SK-N-SH treated with all-trans-retinoic acid at 6 μM for 48 hours (cell line): Measurements from ENCODE around the gene SLK.

Experiments used
- ATAC-seq: fragments of 200-7000 bp; cut with Tn5 transposase; 3 replicates; pipeline ENCODE4 v1.9.1; 2020; ENCODE audit warnings: mild to moderate bottlenecking, moderate library complexity
- ARNTL ChIP-seq: fragments of 450-650 bp; formaldehyde crosslinking; IDR thresholded peaks from 2 replicates; pipeline ENCODE4 v1.5.0; 2020; ENCODE audit warnings: low read depth, mild to moderate bottlenecking, moderate library complexity, borderline replicate concordance
- BACH2 ChIP-seq: fragments of 250-450 bp; sonication (Bioruptor Pico); IDR thresholded peaks from 2 replicates; pipeline ENCODE4 v1.9.0; 2021; ENCODE audit warnings: mild to moderate bottlenecking, borderline replicate concordance
- CSDC2 ChIP-seq: fragments of 250-450 bp; sonication (Bioruptor Pico); IDR thresholded peaks from 2 replicates; pipeline ENCODE4 v1.5.0; 2020; ENCODE audit warnings: mild to moderate bottlenecking, moderate library complexity
- ESRRG ChIP-seq: fragments of 250-450 bp; sonication (Bioruptor Pico); IDR thresholded peaks from 2 replicates; pipeline ENCODE4 v1.6.1; 2021; ENCODE audit warnings: mild to moderate bottlenecking
- GLIS3 ChIP-seq: fragments of 250-450 bp; sonication (Bioruptor Pico); IDR thresholded peaks from 2 replicates; pipeline ENCODE4 v1.5.0; 2020; ENCODE audit warnings: mild to moderate bottlenecking, moderate library complexity
- ISL1 ChIP-seq: fragments of 250-450 bp; sonication (Bioruptor Pico); IDR thresholded peaks from 2 replicates; pipeline ENCODE4 v2.1.2; 2022; ENCODE audit warnings: mild to moderate bottlenecking, moderate library complexity
- OSR1 ChIP-seq: fragments of 250-450 bp; sonication (Bioruptor Pico); IDR thresholded peaks from 2 replicates; pipeline ENCODE4 v1.8.0; 2022; ENCODE audit warnings: moderate library complexity, mild to moderate bottlenecking, inconsistent platforms
- POU6F1 ChIP-seq: fragments of 250-450 bp; sonication (Bioruptor Pico); IDR thresholded peaks from 2 replicates; pipeline ENCODE4 v1.8.0; 2021; ENCODE audit warnings: low read depth, mild to moderate bottlenecking, moderate library complexity, borderline replicate concordance
- PPARA ChIP-seq: fragments of 250-450 bp; sonication (Bioruptor Pico); IDR thresholded peaks from 2 replicates; pipeline ENCODE4 v1.5.0; 2020; ENCODE audit warnings: mild to moderate bottlenecking, borderline replicate concordance
- RARB ChIP-seq: fragments of 250-450 bp; sonication (Bioruptor Pico); IDR thresholded peaks from 2 replicates; pipeline ENCODE4 v1.8.0; 2021; ENCODE audit warnings: mild to moderate bottlenecking, moderate library complexity
- SNAI2 ChIP-seq: fragments of 250-450 bp; sonication (Bioruptor Pico); IDR thresholded peaks from 2 replicates; pipeline ENCODE4 v1.5.0; 2020; ENCODE audit warnings: mild to moderate bottlenecking, moderate library complexity
- TOX ChIP-seq: fragments of 250-450 bp; sonication (Bioruptor Pico); IDR thresholded peaks from 2 replicates; pipeline ENCODE4 v1.8.0; 2021; ENCODE audit warnings: mild to moderate bottlenecking, moderate library complexity, borderline replicate concordance
- TSHZ2 ChIP-seq: fragments of 250-450 bp; sonication (Bioruptor Pico); IDR thresholded peaks from 2 replicates; pipeline ENCODE4 v1.5.0; 2020; ENCODE audit warnings: mild to moderate bottlenecking, moderate library complexity
- ZC3H10 ChIP-seq: fragments of 250-450 bp; sonication (Bioruptor Pico); IDR thresholded peaks from 2 replicates; pipeline ENCODE4 v1.5.1; 2021; ENCODE audit warnings: mild to moderate bottlenecking, moderate library complexity
- ZFP3 ChIP-seq: fragments of 250-450 bp; sonication (Bioruptor Pico); IDR thresholded peaks from 2 replicates; pipeline ENCODE4 v1.5.0; 2020; ENCODE audit warnings: mild to moderate bottlenecking, moderate library complexity
- ZFP30 ChIP-seq: fragments of 450-650 bp; formaldehyde crosslinking; IDR thresholded peaks from 2 replicates; pipeline ENCODE4 v1.5.0; 2022; ENCODE audit warnings: mild to moderate bottlenecking, moderate library complexity
- ZNF565 ChIP-seq: fragments of 450-650 bp; formaldehyde crosslinking; conservative IDR thresholded peaks from 2 replicates; pipeline ENCODE4 v1.5.0; 2020; ENCODE audit warnings: low read depth, mild to moderate bottlenecking, moderate library complexity
- ZNF70 ChIP-seq: fragments of 450-650 bp; formaldehyde crosslinking; IDR thresholded peaks from 2 replicates; pipeline ENCODE4 v1.5.0; 2020; ENCODE audit warnings: mild to moderate bottlenecking, moderate library complexity
- ZNF8 ChIP-seq: fragments of 450-650 bp; formaldehyde crosslinking; IDR thresholded peaks from 2 replicates; pipeline ENCODE4 v1.5.0; 2020; ENCODE audit warnings: mild to moderate bottlenecking, moderate library complexity
- TF ChIP-seq, protein P1 (sequence below): fragments of 250-450 bp; sonication (Bioruptor Pico); IDR thresholded peaks from 2 replicates; pipeline ENCODE4 v1.8.0; 2020; ENCODE audit warnings: mild to moderate bottlenecking, moderate library complexity, borderline replicate concordance
- TF ChIP-seq, protein P2 (sequence below): fragments of 250-450 bp; sonication (Bioruptor Pico); IDR thresholded peaks from 2 replicates; pipeline ENCODE4 v1.5.1; 2020; ENCODE audit warnings: low read depth, mild to moderate bottlenecking, moderate library complexity
- TF ChIP-seq, protein P3 (sequence below): fragments of 250-450 bp; sonication (Bioruptor Pico); IDR thresholded peaks from 2 replicates; pipeline ENCODE4 v1.5.1; 2021; ENCODE audit warnings: mild to moderate bottlenecking, moderate library complexity

Gene SLK

DNA sequence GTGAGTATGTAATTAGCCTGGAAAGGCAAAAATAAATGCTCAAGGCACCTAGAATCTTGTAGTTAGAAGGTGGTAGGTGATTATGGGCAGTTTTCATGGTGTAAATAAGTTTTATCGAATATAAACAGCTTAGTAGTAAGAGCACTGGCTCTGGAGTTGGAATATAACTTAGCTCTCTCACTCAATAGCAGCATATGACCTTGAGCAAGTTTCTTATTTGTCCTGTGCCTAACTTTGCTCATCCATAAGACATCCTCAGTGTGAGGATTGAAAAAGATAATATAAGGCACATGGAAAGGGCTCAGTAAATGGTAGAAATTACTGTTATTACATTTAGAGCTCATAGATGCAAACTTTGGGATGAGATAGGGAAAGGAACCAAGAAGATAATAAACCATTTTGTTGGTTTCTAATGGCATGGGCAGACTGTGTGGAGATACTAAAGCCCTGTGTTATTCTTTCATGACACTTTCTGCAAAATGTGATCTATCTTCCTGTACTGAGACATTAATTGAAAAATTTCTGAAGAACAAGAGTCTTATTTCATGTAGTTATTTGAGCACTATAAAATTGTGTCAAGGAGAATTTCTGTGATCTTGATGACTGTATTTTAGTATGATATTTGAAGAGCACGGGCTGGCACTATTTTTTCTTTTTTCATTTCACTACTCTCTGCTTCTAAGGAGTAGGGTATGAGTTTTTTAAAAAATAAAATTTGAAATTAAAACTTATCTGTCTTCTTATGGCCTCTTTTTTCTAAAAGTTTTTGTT is 3.1 kb downstream of the SLK start (continued):
- TF ChIP-seq POU6F1 (CRISPR knock-in tag) (no peak), ZFP3 (CRISPR knock-in tag) (no peak), ARNTL (CRISPR knock-in tag) (no peak), TSHZ2 (no peak), ISL1 (no peak), RARB (CRISPR knock-in tag) (no peak), ESRRG (CRISPR knock-in tag) (no peak), GLIS3 (CRISPR knock-in tag) (no peak), BACH2 (CRISPR knock-in tag) (no peak), ZNF8 (CRISPR knock-in tag) (no peak), ZNF70 (CRISPR knock-in tag) (no peak), OSR1 (CRISPR knock-in tag) (no peak), ZC3H10 (CRISPR knock-in tag) (no peak), ZNF565 (CRISPR knock-in tag) (no peak), TOX (no peak), SNAI2 (no peak), CSDC2 (CRISPR knock-in tag) (no peak)

DNA sequence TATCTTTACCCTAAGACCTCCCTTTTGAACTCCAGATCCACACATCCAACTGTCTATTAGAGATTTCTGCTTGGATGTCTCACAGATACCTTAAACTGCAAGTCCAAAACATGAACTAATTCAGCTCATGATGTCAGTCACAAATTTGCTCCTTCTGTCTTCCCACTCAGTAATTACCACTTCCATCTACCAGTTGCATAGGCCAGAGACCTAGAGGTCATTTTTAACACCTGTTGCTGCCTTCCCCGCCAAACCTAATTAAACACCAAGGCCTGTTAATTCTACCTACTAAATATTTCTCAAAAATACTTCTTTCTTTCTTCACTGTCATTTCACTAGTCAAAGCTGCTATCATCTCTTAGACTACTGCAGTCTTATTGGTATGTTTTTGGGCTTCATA is 8.2 kb downstream of the SLK start:
- TF ChIP-seq GLIS3 (CRISPR knock-in tag) = no peak
- no peak for TF ChIP-seq POU6F1 (CRISPR knock-in tag)
- TF ChIP-seq PPARA (CRISPR knock-in tag) = no peak
- TF ChIP-seq, protein P1, sequence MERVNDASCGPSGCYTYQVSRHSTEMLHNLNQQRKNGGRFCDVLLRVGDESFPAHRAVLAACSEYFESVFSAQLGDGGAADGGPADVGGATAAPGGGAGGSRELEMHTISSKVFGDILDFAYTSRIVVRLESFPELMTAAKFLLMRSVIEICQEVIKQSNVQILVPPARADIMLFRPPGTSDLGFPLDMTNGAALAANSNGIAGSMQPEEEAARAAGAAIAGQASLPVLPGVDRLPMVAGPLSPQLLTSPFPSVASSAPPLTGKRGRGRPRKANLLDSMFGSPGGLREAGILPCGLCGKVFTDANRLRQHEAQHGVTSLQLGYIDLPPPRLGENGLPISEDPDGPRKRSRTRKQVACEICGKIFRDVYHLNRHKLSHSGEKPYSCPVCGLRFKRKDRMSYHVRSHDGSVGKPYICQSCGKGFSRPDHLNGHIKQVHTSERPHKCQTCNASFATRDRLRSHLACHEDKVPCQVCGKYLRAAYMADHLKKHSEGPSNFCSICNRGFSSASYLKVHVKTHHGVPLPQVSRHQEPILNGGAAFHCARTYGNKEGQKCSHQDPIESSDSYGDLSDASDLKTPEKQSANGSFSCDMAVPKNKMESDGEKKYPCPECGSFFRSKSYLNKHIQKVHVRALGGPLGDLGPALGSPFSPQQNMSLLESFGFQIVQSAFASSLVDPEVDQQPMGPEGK (CRISPR knock-in tag) = no peak
- TF ChIP-seq ARNTL (CRISPR knock-in tag) = no peak
- TF ChIP-seq ISL1 = no peak
- TF ChIP-seq, protein P2, sequence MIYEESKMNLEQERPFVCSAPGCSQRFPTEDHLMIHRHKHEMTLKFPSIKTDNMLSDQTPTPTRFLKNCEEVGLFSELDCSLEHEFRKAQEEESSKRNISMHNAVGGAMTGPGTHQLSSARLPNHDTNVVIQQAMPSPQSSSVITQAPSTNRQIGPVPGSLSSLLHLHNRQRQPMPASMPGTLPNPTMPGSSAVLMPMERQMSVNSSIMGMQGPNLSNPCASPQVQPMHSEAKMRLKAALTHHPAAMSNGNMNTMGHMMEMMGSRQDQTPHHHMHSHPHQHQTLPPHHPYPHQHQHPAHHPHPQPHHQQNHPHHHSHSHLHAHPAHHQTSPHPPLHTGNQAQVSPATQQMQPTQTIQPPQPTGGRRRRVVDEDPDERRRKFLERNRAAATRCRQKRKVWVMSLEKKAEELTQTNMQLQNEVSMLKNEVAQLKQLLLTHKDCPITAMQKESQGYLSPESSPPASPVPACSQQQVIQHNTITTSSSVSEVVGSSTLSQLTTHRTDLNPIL (CRISPR knock-in tag) = no peak
- no peak for TF ChIP-seq ZC3H10 (CRISPR knock-in tag)
- TF ChIP-seq ZNF565 (CRISPR knock-in tag) = no peak
- no peak for TF ChIP-seq ZNF70 (CRISPR knock-in tag)
- TF ChIP-seq, all 23 proteins: peak for 0
- ATAC-seq = no peak

GRCh38 chr10:103977204-103977603 is 10.3 kb downstream of the SLK start:
- ATAC-seq = no peak
- no peak for TF ChIP-seq PPARA (CRISPR knock-in tag)
- TF ChIP-seq SNAI2 = no peak
- no peak for TF ChIP-seq GLIS3 (CRISPR knock-in tag)
- no peak for TF ChIP-seq TOX
- TF ChIP-seq RARB (CRISPR knock-in tag) = no peak
- no peak for TF ChIP-seq POU6F1 (CRISPR knock-in tag)
- no peak for TF ChIP-seq BACH2 (CRISPR knock-in tag)
- TF ChIP-seq ZFP30 (CRISPR knock-in tag) = no peak
- TF ChIP-seq ZNF70 (CRISPR knock-in tag) = no peak
- TF ChIP-seq, protein P3, sequence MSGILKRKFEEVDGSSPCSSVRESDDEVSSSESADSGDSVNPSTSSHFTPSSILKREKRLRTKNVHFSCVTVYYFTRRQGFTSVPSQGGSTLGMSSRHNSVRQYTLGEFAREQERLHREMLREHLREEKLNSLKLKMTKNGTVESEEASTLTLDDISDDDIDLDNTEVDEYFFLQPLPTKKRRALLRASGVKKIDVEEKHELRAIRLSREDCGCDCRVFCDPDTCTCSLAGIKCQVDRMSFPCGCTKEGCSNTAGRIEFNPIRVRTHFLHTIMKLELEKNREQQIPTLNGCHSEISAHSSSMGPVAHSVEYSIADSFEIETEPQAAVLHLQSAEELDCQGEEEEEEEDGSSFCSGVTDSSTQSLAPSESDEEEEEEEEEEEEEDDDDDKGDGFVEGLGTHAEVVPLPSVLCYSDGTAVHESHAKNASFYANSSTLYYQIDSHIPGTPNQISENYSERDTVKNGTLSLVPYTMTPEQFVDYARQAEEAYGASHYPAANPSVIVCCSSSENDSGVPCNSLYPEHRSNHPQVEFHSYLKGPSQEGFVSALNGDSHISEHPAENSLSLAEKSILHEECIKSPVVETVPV (CRISPR knock-in tag) = no peak
- TF ChIP-seq, protein P2 (CRISPR knock-in tag) = no peak
- no peak for TF ChIP-seq ISL1
- no peak for TF ChIP-seq ZFP3 (CRISPR knock-in tag)
- TF ChIP-seq ZNF565 (CRISPR knock-in tag) = no peak
